Upper lobe of left lung (tissue), 6 donors: Measurements from ENCODE around the gene PTPRA. TPM values are rescaled to one million over a fixed set of nuclear protein-coding genes. Genes with fewer than 3 reads are reported as not detected.

Source experiments
- ATAC-seq, 2 donors: fragments of 200-7000 bp; cut with Tn5 transposase; one replicate each; pipeline ENCODE4 v1.9.1; 2022; ENCODE audit warnings: mild to moderate bottlenecking in 2 of 2, moderate library complexity in 2 of 2; ENCODE audit not compliant: low FRiP score in 2 of 2
- DNase-seq, 2 donors: peaks; one replicate each; pipeline ENCODE4 v3.0.0-alpha.2; 2019 to 2020
- H3K27ac ChIP-seq, 4 donors: fragments of 200-600 bp; sonication (generic); one replicate each; pipeline ENCODE4 v1.5.1; 2016 to 2019
- H3K27me3 ChIP-seq, 4 donors: fragments of 200-600 bp; sonication (generic); one replicate each; pipeline ENCODE4 v1.5.1; 2017 to 2019
- H3K36me3 ChIP-seq, 4 donors: fragments of 200-600 bp; sonication (generic); one replicate each; pipeline ENCODE4 v1.5.1; 2016 to 2019
- H3K4me1 ChIP-seq, 4 donors: fragments of 200-600 bp; sonication (generic); one replicate each; pipeline ENCODE4 v1.5.1; 2018 to 2019
- H3K4me3 ChIP-seq, 4 donors: fragments of 200-600 bp; sonication (generic); one replicate each; pipeline ENCODE4 v1.5.1; 2017 to 2019; ENCODE audit warnings: mild to moderate bottlenecking in 2 of 4, moderate library complexity in 1 of 4
- H3K9me3 ChIP-seq, 4 donors: fragments of 200-600 bp; sonication (generic); one replicate each; pipeline ENCODE4 v1.5.1; 2018 to 2019
- CTCF ChIP-seq, 6 experiments: fragments of 450-650 bp in 4 of 6; fragments of 200-600 bp in 2 of 6; sonication (generic) in 2 of 6; IDR thresholded peaks; one replicate each; pipeline ENCODE4 v1.5.1; 2016 to 2019; ENCODE audit warnings: antibody characterized with exemption in 6 of 6
- EP300 ChIP-seq, 4 donors: sonication (generic); formaldehyde crosslinking; IDR thresholded peaks; one replicate each; pipeline ENCODE4 v1.5.1; 2017; ENCODE audit warnings: antibody characterized with exemption in 4 of 4, control low read depth in 2 of 4
- POLR2A ChIP-seq, 4 donors: fragments of 450-650 bp; IDR thresholded peaks; one replicate each; pipeline ENCODE4 v1.5.1; 2016 to 2017; ENCODE audit warnings: antibody characterized with exemption in 4 of 4, mild to moderate bottlenecking in 2 of 4
- POLR2AphosphoS5 ChIP-seq, 2 donors: sonication (generic); formaldehyde crosslinking; IDR thresholded peaks; one replicate each; pipeline ENCODE4 v1.5.1; 2017; ENCODE audit warnings: antibody characterized with exemption in 2 of 2
- WGBS, 2 donors: methylation state at CpG; one replicate each; pipeline ENCODE4 v1.1.5; 2017 to 2018; 5-methylcytosine and 5-hydroxymethylcytosine counted together
- total RNA-seq, 6 donors: library from RNA; depleted of rRNA in 4 of 6; stranded (reverse); fragments of >200 nt in 4 of 6; gene quantifications; one replicate each; pipeline versions ENCODE4 v1.1.0 to v1.2.1, GENCODE V29; 2016 to 2021
- donor health status: DM: no; HTN: no; CAD: no; lungs with moderate emphysema.
- donor health status: DM: no; HTN: yes; CAD: no; lungs with severe emphysema.

Gene PTPRA
- total RNA-seq, 6 donors from 2014 or later, result 22.0 to 60.3 (median 51.1) TPM

GRCh38 chr20:3082306-3082951 lies 209.1 kb downstream of the PTPRA start:
- Histone ChIP-seq H3K4me1 (peaks cover 9 to 17% (median 13%) of the 10 kb centered on the region in 4 donors), H3K27ac (no peak overlapping the region), H3K27me3 (peaks cover 0 to 32% (median 17%) of the 10 kb centered on the region in 4 donors), H3K9me3 (no peaks in the 10 kb centered on the region), H3K36me3 (no peaks in the 10 kb centered on the region), H3K4me3 (peak overlapping the region in 3 of 4 donors; percentile 30 to 42 (median 40))
- 9 to 21% methylated on average over 7 to 31 of the region's 71 CpGs for WGBS, 2 donors
- ATAC-seq, result peak in 1 of 2 donors; percentile 53
- DNase-seq, result peak in 1 of 2 donors; percentile 87
- TF ChIP-seq POLR2A (IDR thresholded peaks at IDR 0.05), result no peak
- no peak for TF ChIP-seq EP300 (IDR thresholded peaks at IDR 0.05)
- no peak for TF ChIP-seq POLR2AphosphoS5 (IDR thresholded peaks at IDR 0.05)
- no peak for TF ChIP-seq CTCF (IDR thresholded peaks at IDR 0.05)

GRCh38 chr20:3082955-3083952 lies 210.0 kb downstream of the PTPRA start:
- WGBS, 2 donors, result 19 to 23% methylated on average over 29 to 33 of the region's 76 CpGs
- ATAC-seq, result no peak
- Histone ChIP-seq H3K9me3 (no peaks in the 10 kb centered on the region), H3K4me3 (peak overlapping the region in 3 of 4 donors; percentile 30 to 42 (median 40)), H3K27ac (no peak overlapping the region), H3K36me3 (no peaks in the 10 kb centered on the region), H3K27me3 (peaks cover 0 to 32% (median 17%) of the 10 kb centered on the region in 4 donors), H3K4me1 (peaks cover 9 to 17% (median 13%) of the 10 kb centered on the region in 4 donors)
- TF ChIP-seq POLR2A (IDR thresholded peaks at IDR 0.05) (no peak), CTCF (IDR thresholded peaks at IDR 0.05) (no peak)
- peak in 1 of 2 donors; percentile 86 for DNase-seq

GRCh38 chr20:3084283-3084985 lies 211.2 kb downstream of the PTPRA start, which contains the start of gene AVP:
AVP (minus strand) TSS chr20:3084724; CDS start chr20:3084674, 50 bp downstream.
- H3K9me3 ChIP-seq, result no peaks in the 10 kb centered on the region
- ATAC-seq (no peak), DNase-seq (peak in 1 of 2 donors; percentile 68)
- no peaks in the 10 kb centered on the region for H3K36me3 ChIP-seq
- no peak for TF ChIP-seq EP300 (IDR thresholded peaks at IDR 0.05)
- TF ChIP-seq CTCF (IDR thresholded peaks at IDR 0.05), result no peak
- TF ChIP-seq POLR2AphosphoS5 (IDR thresholded peaks at IDR 0.05), result no peak
- no peak for TF ChIP-seq POLR2A (IDR thresholded peaks at IDR 0.05)
- peaks cover 9 to 17% (median 13%) of the 10 kb centered on the region in 4 donors for H3K4me1 ChIP-seq
- H3K27me3 ChIP-seq, result peaks cover 0 to 32% (median 17%) of the 10 kb centered on the region in 4 donors
- no peak within 1 kb of the TSS for H3K4me3 ChIP-seq
- 76 to 87% methylated on average over 18 to 19 of the region's 28 CpGs for WGBS, 2 donors
- H3K27ac ChIP-seq, result no peak within 1 kb of the TSS

- H3K4me1 ChIP-seq, result peaks cover 9 to 17% (median 13%) of the 10 kb centered on the region in 4 donors
- no peaks in the 10 kb centered on the region for H3K36me3 ChIP-seq
- H3K4me3 ChIP-seq, result no peak overlapping the region
- H3K9me3 ChIP-seq, result no peaks in the 10 kb centered on the region
- peaks cover 0 to 32% (median 17%) of the 10 kb centered on the region in 4 donors for H3K27me3 ChIP-seq
- ATAC-seq (no peak), DNase-seq (no peak)
- WGBS, 2 donors, result 82 to 89% methylated on average over 7 of the region's 7 CpGs
- TF ChIP-seq POLR2A (IDR thresholded peaks at IDR 0.05) (no peak), EP300 (IDR thresholded peaks at IDR 0.05) (no peak), POLR2AphosphoS5 (IDR thresholded peaks at IDR 0.05) (no peak), CTCF (IDR thresholded peaks at IDR 0.05) (no peak)
- no peak overlapping the region for H3K27ac ChIP-seq
Measured at GRCh38 chr20:3084986-3085360, 211.7 kb downstream of the PTPRA start.
